Fibroblast of skin of back (primary cell): ENCODE data around the gene SRMS.
A peak's percentile ranks its signal among the peaks of the same experiment; 100 is the strongest.

Experiments used
- DNase-seq: peaks from one replicate; pipeline ENCODE4 v3.0.0-alpha.2; 2013

Gene SRMS

DNA sequence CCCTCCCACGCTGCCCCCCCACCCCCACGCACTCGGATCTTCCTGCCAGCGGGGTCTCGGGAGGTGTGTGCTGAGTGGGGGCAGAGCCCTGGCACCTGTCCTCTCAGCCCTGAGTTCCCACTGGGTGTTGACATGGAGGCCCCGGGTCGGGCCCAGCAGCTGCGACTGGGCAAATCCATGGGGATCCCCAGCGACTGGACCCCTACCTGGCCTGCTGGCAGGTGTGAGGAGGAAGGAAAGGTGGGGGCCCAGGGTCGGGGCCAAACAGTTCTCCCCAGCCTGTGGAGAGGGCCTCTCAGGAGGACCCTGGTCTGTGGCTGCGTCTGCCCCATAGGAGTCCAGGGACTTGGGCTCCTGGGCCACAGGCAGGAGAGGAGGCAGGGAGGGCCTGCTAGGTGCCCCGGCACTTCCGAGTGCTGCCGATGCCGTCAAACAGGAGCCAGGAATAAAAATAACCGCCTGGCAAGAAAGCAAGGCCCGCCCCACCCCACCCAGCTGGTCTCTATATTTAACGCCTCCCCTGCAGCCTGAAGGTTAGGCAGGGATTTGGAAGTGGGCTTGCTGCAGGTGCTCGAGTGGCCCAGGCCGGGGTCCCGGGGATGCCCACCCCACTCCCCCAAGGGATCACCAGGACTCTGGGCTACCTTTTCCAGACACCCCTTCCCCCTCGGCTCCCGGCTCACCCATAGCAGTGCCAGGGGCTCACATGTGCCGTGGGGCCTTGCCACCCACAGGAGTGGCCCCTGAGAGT, 47.2 kb downstream of the SRMS start:
- DNase-seq: no peak

DNA sequence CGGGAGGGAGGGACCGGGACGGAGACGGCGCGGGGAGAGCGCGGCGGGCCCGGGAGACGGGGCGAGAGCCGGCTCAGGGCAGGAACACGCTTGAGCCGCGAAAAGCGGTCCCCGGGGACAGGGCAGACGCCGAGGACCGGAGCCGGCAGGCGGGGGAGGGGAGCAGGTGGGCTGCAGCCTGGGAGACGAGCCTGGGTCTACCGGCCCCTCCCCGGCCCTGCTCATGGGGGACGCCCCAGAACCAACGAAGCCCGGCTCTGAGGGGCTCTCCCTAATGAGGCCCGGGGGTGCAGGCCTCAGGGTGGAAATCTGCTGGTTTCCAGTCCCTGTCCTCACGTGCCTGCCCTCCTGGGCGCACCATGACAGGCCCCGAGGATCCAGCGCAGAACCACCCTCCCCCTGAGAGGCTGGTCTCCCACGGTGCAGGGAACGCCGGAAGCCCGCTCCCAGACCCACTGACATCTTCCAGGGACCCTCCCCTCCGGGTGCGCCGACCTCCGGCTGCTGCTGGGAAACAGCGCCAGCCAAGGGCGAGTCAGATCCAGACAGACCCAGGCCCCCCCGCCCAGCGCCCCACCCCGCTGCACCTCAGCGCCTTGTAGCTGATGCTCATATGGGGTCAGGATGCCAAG, 48.1 kb downstream of the SRMS start:
- DNase-seq: no peak

DNA sequence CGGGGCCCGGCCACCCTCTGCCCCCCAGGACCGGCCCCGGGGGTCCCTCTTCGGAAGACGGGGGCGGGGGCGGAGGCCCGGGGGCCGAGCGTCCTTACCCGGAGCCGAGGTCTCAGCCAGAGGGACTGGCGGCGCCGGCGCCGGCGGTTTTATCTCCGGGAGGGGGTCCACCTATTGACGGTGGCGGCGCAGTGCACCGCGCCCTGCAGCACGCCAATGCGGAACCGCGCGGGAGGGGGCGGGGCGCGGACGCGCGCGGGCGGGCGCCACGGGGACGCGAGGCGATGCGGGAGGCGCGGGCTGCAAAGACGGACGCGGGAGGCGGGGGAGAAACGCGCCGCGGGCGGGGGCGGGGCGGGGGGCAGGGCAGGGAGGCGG, 48.6 kb downstream of the SRMS start, which contains the start of gene EEF1A2:
EEF1A2 (minus strand) TSS at position 124 of the 378 bp plus-strand sequence. CDS start 1,320 bp downstream, outside the sequence.
- no peak for DNase-seq

DNA sequence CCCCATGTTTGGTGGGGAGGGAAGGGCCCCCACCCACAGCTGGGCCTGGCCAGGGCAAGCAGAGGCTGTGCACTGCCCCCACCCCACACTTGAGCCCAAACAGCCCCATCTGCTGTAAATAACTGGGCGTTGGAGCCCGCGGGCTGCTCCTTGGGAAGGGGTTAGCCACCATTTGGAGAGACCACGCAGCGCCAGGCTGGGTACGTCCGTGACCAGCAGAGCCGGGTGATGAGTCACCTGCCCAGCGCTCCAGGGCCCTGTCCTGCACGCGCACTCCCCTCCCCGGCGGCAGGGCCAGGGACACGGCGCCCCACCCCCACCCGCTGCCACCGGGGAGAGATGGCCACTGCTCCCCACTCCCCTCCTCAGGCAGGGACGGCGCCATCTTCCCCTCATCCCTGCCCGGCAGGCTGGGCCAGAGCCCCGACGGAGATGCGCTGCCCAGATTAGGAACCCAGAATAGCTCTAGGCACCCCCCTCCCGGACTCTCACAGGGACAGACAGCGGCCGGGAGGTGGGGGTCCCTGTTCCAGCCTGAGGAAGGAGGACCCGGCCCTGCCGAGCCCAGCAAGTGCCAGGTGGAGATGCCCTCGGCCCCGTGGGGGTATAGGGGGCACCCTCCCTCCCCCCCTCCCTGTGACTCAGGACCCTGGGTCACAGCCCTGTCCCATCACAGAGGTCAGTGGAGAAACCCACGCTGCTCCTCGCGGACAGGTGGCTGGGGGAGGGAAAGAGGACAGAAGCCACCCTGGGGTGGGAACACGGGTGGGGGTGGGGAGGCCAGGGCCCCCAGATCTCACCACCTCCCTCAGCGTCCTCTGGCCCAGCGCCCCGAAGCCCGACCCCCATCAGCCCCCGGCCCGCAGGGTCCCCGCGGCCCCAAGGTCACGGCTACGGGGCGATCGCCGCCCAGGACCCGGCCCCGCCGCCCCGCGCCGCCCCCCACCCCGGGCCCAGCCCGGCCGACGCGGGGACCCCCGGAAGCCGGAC, 49.3 kb downstream of the SRMS start:
- DNase-seq: peak; percentile 49

DNA sequence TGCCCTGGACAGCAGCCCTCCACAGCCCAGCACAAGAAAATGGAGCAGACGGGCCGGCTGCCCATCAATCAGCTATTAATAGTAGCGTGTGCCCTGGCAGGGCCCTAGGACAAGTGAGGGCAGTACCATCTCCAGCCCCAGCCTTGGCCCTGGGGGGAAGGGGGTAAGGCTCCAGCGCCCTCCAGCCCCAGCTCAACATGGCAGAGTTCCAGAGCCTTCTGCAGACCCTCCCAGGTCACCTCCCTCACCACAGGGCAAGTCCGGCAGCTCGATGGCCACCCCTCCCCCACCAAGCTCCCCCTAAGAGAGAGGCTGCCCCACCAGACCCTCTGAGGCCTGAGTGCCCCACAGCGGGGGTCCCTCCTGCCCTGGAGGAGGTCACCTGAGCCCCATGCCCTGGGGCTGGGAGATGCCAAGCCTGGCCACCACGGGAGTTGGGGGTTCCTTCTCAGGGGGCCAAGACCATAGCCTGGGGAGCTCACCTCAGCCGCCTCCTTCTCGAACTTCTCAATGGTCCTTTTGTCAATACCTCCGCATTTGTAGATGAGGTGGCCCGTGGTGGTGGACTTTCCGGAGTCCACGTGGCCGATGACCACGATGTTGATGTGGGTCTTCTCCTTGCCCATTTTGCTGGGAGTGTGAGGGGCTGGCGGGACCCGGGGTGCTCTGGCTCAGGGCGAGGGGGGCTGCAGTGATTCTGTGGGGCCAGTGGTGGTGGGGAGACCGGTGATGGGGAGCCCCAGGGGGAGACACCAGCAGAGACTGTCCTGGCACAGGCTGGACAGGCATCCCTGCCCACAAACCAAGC, 50.2 kb downstream of the SRMS start:
- DNase-seq: no peak

DNA sequence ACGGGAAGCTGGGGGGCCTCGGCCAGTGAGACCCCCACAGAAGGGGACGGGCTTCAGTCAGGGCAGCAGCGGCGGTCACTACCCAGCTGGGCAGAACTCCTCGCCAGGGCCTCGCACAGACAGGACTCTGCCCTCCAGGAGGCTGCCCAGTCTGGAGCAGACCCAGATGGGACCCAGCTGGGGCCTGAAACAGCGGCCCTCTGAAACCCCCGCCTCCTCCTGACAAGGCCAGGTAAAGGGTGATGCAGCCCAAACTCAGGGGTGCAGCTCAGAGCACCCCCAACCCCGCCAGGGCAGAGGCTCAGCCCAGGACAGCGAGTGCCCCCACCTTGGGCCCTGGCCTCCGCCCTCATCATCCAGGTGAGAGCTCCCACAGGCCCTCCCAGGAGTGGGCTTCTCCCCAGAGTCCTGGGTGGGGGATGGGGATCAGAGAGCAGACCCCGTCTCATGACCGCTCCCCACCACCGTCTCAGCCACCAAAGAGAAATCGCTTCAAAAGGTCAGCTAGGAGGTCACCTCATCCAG, 50.9 kb downstream of the SRMS start:
- DNase-seq: no peak

DNA sequence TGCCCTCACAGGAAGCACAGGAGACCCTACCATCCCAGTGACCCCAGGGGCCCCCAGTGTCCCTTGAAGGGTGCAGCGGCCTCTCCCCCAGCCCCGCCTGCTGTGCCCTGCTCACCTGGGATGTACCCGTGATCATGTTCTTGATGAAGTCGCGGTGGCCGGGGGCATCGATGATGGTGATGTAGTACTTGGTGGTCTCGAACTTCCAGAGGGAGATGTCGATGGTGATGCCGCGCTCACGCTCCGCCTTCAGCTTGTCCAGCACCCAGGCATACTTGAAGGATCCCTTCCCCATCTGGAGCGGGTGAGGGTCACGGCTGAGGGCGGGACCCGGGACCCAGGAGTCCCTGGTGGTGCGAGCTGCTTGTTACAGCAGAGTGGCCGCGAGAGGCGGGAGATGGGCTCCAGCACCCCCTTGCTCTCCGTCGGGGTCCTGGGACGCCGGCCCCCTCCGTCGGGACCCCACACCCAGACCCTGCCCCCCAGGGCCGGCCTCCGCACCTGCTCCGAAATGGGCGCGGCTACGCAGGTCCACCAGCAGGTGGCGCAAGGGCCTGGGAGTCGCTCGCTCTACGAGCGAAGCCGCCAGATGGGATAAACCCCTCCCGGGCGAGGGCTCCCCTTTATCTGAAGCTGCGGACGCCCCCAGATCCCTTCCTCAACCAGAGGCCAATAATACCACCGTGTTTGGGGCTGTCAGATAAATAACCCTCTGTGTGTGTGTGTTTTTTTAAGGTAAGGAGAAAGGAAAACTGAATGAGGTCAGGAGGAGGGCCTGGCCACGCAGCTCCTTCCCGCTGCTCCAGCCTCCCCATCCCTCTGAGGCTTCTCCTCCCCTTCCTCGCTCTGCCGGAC, 51.6 kb downstream of the SRMS start:
- DNase-seq: peak; percentile 39

DNA sequence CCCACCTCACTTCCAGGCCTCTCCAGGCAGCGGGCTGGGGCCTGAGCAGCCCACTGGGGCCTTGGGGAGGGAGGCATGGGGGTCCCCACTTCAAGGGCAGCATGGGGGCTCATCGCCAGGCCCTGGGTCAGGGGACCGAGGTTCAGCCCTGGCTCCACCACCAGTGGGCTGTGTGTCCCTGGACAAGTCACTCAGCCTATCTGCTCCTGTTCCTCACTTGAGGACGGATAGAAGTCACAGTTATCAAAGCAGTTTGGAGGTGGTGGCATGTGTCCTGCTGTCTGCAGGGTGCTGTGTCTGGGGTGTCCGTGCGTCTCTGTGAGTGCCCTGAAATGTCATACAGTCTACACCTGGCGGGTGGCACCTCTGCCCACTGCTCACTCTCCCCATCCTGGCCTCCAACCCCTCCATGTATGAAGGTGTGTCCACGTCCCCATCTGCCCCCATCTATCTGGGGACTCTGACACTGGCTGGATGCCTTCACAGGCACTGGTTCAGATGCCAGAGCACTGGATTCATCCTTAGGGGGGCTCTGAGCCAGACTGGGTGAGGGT, 52.3 kb downstream of the SRMS start:
- DNase-seq: no peak

DNA sequence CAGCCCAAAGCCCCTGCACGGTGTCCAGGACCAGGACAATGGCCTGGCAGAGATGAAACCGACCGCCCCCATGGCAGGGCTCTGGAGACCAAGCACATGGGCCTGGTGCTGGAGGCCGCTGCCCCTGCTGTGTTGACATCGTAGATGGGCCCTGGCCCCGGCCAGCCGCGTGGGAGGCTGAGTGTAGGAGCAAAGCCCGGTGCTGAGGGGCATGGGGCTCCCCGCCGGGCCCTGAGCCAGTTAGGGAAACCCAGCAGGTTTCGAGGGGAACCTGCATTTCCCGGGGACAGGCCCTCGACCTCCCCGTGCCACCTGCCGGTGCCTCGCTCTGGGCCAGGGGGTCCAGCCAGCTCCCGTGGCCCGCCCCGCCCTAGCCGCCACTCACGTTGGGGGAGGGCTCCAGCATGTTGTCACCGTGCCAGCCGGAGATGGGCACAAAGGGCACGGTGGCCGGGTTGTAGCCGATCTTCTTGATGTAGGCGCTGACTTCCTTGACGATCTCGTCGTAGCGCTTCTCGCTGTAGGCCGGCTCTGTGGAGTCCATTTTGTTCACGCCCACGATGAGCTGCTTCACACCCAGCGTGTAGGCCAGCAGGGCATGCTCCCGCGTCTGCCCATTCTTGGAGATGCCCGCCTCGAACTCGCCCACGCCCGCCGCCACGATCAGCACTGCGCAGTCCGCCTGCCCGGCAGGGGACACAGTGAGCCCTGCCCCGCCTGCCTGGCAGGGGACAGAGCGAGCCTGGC, 53.0 kb downstream of the SRMS start:
- no peak for DNase-seq

DNA sequence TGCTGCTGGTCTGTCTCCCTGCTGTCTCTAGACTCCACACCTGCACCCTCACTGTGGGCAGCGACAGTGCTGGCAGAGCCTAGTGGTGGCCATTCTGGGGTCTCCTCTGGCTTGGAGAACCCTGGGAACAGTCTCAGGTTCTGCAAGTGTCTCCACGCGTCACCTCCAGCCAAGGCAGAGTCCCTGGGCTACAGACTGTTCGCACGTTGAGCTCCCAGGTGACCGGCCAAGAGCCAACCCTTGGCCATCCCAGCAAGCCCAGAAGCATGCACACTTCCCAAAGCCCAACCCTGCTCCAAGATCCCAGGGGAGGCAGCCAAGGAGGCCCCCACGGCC, 53.5 kb downstream of the SRMS start:
- no peak for DNase-seq

DNA sequence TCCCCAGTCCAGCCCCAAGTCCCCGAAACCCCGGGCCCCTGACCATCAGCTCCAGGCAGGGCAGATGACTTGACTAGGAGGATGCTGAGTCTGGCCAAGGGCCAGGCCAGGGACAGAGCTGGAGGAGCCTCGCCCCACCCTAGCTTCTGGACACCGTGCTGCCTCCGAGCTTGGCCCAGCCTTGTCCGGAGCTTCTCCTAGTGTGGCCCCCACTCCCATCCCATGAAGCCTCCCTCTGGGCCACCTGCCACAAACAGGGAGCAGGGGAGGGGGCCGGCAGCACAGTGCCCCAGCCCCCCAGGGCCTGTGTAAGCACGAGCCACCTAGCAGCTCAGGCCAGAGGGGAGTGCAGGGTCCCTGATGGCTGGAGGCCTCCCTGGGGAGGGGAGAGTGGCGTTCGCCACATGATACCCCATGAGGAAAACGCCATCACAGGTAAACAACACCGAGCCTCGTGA, 54.0 kb downstream of the SRMS start:
- DNase-seq: no peak

DNA sequence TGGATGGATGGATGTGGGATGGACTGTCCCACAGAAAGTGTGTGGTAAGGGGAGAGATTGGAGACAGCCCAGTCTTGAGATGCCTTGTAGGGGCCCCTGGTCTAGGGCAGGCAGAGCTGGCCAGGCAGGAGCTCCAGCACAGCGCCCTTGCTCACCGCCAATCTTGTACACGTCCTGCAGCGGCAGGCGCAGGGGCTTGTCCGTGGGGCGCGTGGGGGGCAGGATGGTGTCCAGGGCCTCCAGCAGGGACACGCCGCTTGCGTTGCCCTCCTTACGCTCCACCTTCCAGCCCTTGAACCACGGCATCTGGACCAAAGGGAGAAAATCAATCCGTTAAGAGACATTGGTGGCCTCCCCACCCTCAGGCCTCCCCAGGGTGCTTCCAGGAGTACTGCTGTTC, 54.6 kb downstream of the SRMS start:
- no peak for DNase-seq

DNA sequence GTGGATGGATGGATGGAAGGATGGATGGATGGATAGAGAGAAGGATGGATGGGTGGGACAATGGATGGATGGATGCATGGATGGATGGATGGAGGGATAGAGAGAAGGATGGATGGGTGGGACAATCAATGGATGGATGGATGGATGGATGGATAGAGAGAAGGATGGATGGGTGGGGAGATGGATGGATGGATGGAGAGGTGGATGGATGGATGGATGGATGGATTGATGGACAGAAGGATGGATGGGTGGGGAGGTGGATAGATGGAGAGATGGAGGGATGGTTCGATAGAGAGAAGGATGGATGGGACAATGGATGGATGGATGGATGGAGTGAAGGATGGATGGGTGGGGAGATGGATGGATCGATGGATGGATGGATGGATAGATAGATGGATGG, 55.0 kb downstream of the SRMS start:
- no peak for DNase-seq

DNA sequence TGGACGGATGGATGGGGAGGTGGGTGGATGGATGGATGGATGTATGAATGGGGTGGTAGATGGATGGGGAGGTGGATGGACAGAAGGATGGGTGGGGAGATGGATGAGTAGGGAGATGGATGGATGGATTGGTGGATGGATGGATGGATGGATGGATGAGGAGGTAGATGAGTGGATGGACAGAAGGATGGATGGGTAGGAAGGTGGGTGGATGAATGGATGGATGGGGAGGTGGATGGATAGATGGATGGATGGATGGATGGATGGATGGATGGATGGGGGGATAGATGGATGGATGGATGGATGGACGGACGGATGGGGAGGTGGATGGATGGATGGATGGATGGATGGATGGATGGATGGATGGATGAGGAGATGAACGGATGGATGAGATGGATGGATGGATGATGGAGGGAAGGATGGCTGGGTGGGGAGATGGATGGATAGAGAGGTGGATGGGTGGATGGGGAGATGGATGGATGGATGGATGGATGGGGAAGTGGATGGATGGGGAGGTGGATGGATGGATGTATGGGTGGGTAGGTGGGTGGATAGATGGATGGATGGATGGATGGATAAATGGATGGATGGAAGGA, 55.8 kb downstream of the SRMS start:
- DNase-seq: no peak

DNA sequence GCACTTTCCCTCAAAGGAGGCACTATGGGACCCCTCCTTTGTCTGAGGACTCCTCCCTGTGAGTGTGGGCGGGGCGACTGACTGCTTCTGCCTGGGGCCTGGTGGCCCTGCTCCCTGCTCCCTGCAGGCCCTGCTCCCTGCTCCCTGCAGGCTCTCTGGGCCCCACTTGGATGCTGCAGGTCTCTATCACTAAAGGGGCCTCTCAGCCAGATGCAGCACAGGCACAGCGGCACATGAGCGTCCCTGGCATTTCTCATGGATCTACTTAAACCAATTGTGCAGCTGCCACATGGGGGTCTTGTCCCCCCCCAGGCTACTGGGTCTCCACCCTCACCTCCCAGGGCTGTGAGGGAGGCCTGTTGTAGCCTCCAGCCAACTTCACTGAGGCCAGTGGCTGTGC, 56.5 kb downstream of the SRMS start:
- no peak for DNase-seq
